NOMO-1 (cell line): ENCODE measurements around the gene TFAP2D.

ENCODE experiments used
- DNase-seq, 2 experiments: peaks; one replicate each; lab custom pipeline; 2025; ENCODE audit not compliant: unreplicated experiment in 2 of 2; lab: John Stamatoyannopoulos, UW

TFAP2D gene

DNA sequence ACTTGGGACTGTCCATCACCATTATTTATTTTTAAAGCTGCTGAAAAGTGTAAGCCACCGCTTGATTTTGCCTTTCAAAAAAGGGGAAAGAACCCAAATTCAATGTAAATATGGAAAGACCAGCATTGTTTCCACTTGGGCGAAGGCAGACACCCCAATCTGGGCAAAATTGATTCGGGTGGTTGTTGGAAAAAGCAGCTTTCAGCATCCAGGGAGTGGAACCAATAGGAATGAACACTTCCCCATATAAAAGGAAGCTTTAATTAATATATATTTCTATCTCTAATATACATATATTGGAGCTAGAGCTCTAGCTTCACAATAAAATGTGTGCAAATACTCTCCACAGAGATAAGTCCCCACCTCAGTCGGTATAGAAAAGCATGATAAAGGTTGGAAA lies at the start of gene TFAP2D:
TSS of gene TFAP2D (plus strand) at position 301 of the 400 bp plus-strand sequence. CDS start 530 bp downstream, outside the sequence.
- DNase-seq, result no peak

DNA sequence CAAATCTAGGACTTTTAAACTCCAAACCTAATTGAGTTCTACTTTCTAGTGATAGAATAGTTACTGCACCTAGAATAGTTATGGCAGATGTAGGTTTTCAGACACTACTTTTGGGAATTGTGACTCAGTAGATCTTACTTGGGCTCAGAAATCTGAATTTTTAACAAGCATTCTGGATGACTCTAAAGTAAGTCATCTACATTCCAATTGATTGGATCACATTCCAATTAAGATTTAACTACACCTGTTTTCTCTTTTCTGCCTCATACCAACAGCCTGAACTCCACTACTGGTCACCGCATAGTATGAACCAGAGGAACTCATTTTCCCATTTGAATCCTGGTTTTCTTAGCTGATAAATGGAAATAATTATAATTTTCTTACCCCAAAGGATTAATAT lies 49.5 kb upstream of the TFAP2D start:
- no peak for DNase-seq

- no peak for DNase-seq
Measured at GRCh38 chr6:50666089-50666488, 47.2 kb upstream of the TFAP2D start.

DNA sequence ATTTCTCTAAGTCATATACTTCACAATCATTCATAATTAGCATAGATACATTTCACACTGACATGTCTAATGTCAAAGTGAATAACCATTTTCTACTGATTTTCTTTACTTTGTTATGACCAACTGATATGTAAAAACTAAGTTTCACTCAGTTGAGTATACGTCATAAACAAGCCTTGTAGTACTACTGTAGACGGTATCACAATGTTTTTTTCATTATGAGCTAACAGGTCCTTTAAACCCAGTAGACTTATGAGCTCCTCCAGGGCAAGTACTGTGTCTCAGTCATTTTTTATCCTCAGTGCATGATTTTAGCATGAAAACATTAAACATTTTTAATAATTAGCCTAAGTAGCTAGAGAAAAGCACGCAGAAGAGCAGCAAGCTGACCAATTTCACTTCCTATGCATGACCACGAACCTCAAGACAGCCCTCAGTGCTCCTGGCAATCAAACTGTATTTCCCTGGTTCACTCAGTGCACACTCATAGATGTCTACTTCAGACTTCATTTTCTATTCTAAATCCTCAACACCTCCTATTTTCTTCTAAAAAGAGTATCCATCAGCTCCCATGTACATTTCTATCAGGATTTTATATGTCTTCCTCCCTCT lies 32.0 kb upstream of the TFAP2D start:
- no peak for DNase-seq

DNA sequence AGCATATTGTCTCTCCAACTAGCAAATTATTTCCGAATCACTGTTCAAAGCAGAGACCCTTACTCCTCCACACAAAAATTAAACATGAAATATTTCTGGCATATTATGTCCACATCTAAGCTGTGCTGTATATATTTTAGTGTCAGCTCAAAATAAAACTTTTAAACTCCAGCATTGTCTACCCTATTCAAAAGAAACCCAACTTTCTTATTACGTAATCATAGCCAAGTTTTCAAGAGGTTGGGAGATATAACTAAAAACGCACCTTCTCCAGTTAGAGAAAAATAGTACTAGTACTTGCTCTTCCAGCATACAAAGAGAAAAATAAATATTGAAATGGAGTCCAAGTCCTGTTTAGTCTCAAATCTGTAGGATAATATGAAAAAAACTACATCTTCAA lies 24.1 kb upstream of the TFAP2D start:
- DNase-seq, result no peak

DNA sequence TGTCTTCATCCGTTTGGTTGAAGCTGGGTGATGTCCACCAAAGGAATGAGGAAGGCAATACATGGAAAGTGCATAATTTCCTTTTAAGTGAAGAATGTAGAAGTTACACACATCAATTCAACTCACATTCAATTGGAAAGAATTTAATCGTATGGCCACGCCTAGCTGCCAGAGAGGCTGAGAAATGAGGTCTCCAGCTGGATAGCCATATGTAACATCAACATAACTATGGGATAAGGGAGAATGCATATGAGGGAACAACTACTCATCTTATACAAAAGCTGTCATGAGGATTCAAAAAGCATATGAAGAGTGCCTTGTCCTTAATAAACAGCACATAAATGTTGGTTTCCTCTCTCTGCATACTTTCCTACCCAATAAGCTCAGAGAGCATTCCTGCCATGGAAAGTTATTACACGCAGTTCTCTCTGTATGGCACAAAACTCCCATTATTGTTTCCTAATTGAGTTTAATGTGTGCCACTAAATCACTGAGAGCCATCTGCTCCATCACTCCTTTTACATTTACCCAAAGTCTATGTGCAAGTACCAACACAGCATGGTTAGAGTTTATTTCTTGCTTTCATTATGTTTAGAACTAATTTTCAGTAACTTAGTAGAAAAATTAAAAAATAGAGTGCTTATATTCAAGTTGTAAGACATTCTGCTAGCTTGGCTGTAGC lies 21.4 kb upstream of the TFAP2D start:
- no peak for DNase-seq

DNA sequence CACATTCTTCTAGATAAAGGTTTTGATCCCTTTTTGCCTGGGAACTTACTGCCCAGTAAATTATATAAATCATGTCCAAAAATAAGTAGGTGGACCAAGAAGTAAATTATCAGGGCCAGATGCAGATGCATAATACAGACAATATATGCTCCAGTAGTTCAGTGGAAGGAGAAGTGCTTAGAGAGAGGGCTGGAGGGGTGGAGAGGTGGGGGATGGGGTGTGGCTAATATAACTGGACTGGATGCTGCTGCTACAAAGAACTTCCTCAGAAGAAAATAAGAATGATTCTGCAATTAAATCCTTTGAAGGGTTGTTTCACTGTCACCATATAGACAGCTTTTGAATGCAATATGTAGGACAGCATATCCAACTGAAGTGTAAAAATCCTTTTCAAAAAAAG lies 14.8 kb upstream of the TFAP2D start:
- DNase-seq, result no peak

DNA sequence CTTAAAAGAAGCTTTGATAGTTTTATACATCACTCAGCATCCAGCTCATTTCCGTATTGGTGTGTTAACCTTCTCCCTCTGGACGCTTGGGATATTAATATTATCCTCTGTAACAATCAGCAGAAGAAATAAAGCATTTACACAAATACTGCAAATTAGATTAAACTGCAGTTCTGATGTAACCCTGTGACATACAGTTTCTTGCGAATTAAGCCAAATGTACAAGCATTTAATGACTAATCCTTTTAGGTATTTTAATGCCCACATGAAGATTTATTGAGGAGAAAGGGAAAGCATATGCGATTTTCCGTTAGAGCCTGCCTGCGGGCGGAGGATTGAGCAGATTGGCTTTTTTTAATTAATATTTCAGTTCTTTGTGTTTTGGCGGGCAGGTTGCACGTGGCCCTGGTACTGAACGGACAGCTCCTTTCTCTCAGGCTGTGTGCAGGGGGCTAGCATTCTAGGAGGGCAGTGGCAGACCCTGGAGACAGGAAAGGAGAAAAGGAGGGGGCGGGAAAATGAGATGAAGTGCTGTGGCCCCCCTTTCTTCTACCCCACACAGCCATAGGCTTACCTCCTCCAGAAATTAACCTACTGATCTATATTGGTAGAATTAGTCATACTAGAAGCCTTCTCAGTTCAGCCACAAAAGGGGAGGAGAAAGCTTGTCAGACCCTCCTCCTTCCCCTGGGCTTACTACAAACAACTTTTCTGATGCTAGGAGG lies 14.1 kb upstream of the TFAP2D start:
- no peak for DNase-seq

- DNase-seq, result no peak
Measured at GRCh38 chr6:50706575-50706974, 6.8 kb upstream of the TFAP2D start.

DNA sequence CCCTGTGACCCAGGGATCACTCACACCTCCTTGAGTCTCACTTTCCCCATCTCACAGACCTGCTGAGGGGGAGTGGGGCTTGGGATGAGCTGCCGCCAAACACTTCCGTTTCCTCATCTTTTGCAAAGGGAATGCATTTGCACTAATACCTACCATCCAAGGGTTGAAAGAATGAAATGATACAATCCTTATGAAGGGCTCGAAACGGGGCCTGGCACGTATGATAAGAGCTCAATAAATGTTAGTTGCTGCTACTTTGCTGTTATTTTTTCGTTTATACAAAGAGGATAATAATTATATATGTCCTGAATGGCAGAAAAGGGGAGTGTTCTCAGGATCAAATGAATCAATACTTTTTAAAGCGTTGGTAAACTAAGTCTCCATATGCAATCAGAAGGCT lies 6.1 kb upstream of the TFAP2D start:
- no peak for DNase-seq

DNA sequence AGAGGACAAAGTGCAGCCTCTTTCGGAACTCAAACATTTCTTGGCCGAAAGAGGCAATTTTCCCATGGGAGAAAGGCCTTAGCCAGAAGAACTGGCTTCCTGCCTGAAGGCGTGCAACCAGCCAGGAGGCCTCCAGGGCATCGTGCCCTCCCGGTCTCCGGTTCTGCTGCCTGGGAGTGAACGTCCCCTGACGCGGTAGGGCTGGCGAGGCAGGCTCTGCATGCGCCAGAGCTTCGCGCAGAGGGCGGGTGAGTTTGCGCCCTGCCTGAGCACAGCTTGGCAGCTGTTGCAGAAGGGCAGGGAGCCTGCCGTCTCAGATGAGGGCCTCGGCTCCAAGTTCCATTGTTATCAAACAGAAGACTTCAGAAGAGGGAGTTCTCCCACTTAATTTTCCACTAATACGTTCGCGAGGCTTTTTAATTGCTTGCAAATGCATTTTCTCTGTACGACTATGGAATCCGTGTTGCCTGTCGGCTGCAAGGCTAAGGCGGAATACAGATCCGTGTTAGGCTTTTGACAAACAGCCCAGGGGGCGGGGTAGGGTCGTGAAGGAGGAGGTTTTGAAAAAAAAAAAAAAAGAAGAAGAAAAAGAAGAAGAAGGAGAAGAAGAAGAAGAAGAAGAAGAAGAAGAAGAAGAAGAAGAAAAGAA lies 5.5 kb upstream of the TFAP2D start:
- no peak for DNase-seq

DNA sequence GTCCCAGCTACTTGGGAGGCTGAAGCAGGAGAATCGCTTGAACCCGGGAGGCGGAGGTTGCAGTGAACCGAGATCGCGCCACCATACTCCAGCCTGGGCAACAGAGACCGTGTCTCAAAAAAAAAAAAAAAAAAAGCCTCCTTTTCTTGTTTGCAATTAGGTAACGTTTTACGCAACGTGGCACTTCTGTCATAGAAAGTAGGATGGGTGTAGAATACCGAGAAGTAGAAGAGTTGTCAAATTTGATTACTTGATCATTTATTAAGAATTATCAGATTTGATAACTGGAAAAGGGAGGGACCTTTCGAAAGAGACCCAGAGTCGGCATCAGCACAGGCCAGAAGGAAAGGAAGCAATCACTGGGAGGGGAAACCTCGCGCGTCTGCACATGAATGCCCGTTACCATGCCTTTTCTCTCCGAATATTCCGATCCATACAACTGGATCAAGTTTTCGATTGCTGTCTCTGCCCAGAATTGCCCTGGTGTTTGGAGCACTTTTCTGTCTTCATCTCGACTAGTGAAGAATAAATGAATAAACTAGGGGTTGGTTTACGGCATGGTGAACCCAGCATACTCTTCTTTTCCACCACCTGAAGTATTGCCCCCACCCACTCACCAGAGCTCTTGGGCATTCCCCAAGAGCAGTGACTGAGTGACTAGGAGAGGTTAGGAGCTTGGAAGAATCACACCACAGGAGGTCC lies 4.5 kb upstream of the TFAP2D start:
- DNase-seq, result no peak

GRCh38 chr6:50709366-50709734 lies 4.0 kb upstream of the TFAP2D start:
- DNase-seq, result no peak

DNA sequence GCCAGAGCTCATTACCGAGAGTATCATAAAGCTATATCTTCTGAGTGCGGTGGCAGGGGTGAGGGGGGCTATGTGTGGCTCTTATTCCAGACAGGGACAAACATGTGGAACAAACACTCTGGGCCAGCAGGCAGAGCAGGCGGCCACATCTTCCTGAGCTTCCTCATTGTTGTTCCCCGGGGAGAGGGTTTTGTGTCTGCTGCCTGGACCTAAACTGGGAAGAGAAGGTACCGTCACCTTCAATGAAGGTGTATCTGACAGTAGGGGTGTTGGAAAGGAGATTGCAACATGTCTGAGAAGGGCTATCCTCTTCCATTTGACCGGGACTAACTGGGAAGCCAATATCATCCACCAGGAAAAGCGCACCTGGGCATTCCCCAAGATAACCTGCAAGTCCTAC lies 1.6 kb upstream of the TFAP2D start:
- no peak for DNase-seq

GRCh38 chr6:50712291-50712690 lies 1.0 kb upstream of the TFAP2D start:
- DNase-seq, result no peak

DNA sequence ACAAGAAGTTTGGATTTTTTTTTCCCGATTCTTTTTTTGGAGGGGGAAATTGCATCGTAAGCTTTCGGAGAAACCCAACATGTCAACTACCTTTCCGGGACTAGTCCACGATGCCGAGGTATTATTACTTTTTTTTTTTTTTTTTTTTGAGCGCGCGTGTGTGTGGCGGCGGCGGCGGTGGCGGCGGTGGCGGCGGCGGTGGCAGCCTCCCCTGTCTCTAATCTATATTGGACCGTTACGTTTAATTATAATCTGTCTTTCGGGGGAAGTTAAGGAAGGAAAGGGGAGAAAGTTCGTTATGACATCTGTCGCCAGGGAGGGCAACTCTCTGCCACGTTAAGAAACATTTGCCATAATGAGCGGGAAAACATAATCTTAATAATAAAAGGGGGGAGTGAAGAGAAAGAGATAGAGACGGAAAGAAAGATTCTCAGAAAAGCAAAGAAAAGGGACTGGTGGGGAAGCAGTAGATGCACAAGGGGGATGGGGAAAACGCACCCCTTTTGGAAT lies 706 bp downstream of the TFAP2D start:
- no peak for DNase-seq

DNA sequence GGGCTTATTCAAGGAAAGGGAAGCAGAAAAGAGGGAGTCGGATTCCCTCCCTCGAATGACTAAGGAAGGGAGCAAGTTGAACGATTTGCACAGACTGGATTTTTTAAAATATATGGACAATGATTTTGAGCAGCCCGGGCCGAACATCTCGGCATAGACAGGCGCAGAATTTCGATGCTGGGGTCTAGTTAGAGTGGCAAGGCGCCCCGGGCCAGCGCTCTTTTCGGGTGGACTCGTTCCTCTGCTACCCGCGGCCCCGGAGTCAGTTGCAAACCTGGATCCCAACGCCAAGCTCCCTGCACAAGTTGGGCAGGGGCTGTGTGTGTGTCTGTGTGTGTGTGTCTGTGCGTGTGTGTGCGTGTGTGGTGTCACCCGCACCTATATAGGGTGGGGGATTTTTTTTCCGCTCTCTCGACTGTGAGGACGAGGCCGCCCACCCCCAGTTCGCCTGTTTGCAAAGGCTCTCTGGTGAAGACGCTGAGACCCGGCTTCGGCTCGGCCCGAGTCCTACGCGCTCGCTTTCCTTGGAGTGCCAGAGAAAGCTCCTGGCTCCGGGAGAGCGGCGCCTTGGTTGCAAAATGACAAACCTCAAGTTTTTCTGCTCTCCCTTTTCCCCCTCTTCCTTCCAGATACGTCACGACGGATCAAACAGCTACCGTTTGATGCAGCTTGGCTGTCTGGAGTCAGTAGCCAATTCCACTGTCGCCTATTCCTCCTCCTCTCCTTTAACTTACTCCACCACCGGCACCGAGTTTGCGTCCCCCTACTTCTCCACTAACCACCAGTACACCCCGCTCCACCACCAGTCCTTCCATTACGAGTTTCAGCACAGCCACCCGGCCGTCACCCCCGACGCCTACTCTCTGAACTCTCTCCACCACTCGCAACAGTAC lies 1.4 kb downstream of the TFAP2D start:
- no peak for DNase-seq

GRCh38 chr6:50716899-50717509 lies 3.7 kb downstream of the TFAP2D start:
- no peak for DNase-seq

DNA sequence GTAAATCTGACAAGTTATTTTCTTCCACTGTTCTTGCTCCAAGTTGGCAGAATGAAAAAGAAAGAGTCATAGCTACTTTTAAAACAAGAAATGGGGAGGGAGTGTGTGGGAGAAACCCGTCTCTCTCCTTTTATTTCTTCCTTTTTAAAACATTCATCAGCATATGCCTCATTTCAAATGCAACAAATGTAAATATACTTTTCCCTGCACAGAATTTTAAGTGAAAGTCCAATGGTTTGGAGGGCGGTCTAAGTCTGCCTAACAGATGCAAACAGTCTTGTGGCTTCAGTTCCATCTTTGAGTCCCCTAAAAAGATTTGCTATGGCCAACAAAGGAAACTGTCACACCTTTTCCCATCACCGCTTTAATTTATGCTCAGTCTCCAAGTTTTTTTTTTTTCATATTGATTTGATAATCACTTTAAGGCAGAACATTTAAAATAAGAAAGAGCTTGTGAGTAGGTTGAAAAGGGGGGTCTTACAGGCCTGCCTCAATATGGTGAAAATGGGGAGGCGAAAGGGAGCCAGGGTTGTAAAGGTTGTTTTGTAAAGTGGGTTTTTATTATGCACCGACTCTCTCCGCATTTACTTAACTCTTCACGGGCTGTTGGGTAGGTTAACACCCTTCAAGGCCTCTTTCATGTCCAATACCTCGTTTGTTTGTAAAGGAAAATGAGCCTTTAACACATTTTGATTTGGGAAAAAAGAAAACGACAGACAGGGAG lies 4.6 kb downstream of the TFAP2D start:
- DNase-seq, result no peak
